Measurements from ENCODE around the gene CATSPER3.

CATSPER3 gene

GRCh38 chr5:135019314-135019713, 51.6 kb downstream of the CATSPER3 start:
- ChIA-PET CTCF (interaction anchor here (1.0 to 1.1 kb wide), 2 partner anchors 9 to 168 kb away, joined by 3 read pairs; no protein-coding TSS in a partner anchor), POLR2A (no interaction called here)
- no peak for DNase-seq (ENCODE audit: extremely low spot score)
- TF ChIP-seq CTCF (IDR thresholded peaks at IDR 0.05; ENCODE audit: control extremely low read depth, extremely low read depth, low read depth, missing control alignments) = peak; percentile 32

- ChIA-PET POLR2A (no interaction called here), CTCF (no interaction called here)
- no peak for DNase-seq (ENCODE audit: extremely low spot score)
Observed at GRCh38 chr5:135020111-135020895, 52.6 kb downstream of the CATSPER3 start.

GRCh38 chr5:135024956-135025729, 57.4 kb downstream of the CATSPER3 start:
- no peak for DNase-seq (ENCODE audit: extremely low spot score)
- CTCF ChIA-PET = interaction anchor here (0.9 kb wide), 1 partner anchor 21 kb away, joined by 3 read pairs; no protein-coding TSS in a partner anchor
- no peak for TF ChIP-seq CTCF (IDR thresholded peaks at IDR 0.05; ENCODE audit: control extremely low read depth, extremely low read depth, low read depth, missing control alignments)
- POLR2A ChIA-PET = no interaction called here

More at GRCh38 chr5:135020111-135020895, 52.6 kb downstream of the CATSPER3 start:
- TF ChIP-seq CTCF (IDR thresholded peaks at IDR 0.05; ENCODE audit: control extremely low read depth, extremely low read depth, low read depth, missing control alignments) = no peak

- no peak for DNase-seq (ENCODE audit: extremely low spot score)
- ChIA-PET CTCF (interaction anchor here (0.9 kb wide), 1 partner anchor 20 kb away, joined by 3 read pairs; no protein-coding TSS in a partner anchor), POLR2A (no interaction called here)
- TF ChIP-seq CTCF (IDR thresholded peaks at IDR 0.05; ENCODE audit: control extremely low read depth, extremely low read depth, low read depth, missing control alignments) = no peak
Observed at GRCh38 chr5:135025730-135026644, 58.3 kb downstream of the CATSPER3 start.

- DNase-seq (ENCODE audit: extremely low spot score) = no peak
- ChIA-PET CTCF (no interaction called here), POLR2A (no interaction called here)
- no peak for TF ChIP-seq CTCF (IDR thresholded peaks at IDR 0.05; ENCODE audit: control extremely low read depth, extremely low read depth, low read depth, missing control alignments)
Observed at GRCh38 chr5:135026645-135027265, 59.0 kb downstream of the CATSPER3 start.
